Panc1 (cell line): ENCODE results near the gene MREG. TPM values are rescaled to one million over a fixed set of nuclear protein-coding genes. Genes with fewer than 3 reads are reported as not detected.

Source experiments
- ATAC-seq: fragments of 200-7000 bp; cut with Tn5 transposase; 2 replicates; pipeline ENCODE4 v1.9.1; 2020; ENCODE audit warnings: mild to moderate bottlenecking, moderate library complexity
- BruUV-seq: library from RNA; stranded (reverse); fragments of 400-500 nt; replicated peaks from 2 replicates; lab custom pipeline; 2021; lab: Mats Ljungman, UMichigan
- CTCF ChIA-PET: fragments of 300-600 bp; sonication (Branson Sonifier 250); formaldehyde crosslinking; loops from one replicate; lab custom pipeline; 2022; ENCODE audit warnings: antibody characterized with exemption; lab: Charles Lee
- POLR2A ChIA-PET: fragments of 300-600 bp; sonication (Branson Sonifier 250); formaldehyde crosslinking; loops from one replicate; lab custom pipeline; 2022; ENCODE audit warnings: antibody characterized with exemption; lab: Charles Lee
- DNase-seq: peaks from one replicate; pipeline ENCODE4 v3.0.0-alpha.2; 2010; ENCODE audit warnings: low read depth, low spot score
- H3K27ac ChIP-seq: 2 replicates; pipeline ENCODE4 v1.5.1; 2011; ENCODE audit warnings: mild to moderate bottlenecking, low read length, inconsistent platforms
- H3K27me3 ChIP-seq: fragments of 200-500 bp; sonication (Bioruptor generic); 2 replicates; pipeline ENCODE4 v1.6.0; 2014; ENCODE audit warnings: low read length, inconsistent platforms; ENCODE audit not compliant: control insufficient read depth, insufficient read depth
- H3K36me3 ChIP-seq: fragments of 200-500 bp; sonication (Bioruptor generic); 2 replicates; pipeline ENCODE4 v1.5.1; 2014; ENCODE audit warnings: inconsistent platforms, mild to moderate bottlenecking, low read length, moderate library complexity; ENCODE audit not compliant: control insufficient read depth, insufficient read depth
- H3K4me1 ChIP-seq: 2 replicates; pipeline ENCODE4 v1.5.1; 2011; ENCODE audit warnings: inconsistent platforms, mild to moderate bottlenecking, low read length, moderate library complexity; ENCODE audit not compliant: control insufficient read depth, insufficient read depth
- H3K4me3 ChIP-seq, 2 experiments: 2 replicates each; pipeline ENCODE4 v1.5.1; 2011 to 2012; ENCODE audit warnings: low read depth in 2 of 2, low read length in 2 of 2, mild to moderate bottlenecking in 2 of 2, inconsistent platforms in 1 of 2, moderate library complexity in 1 of 2
- H3K9me3 ChIP-seq: fragments of 200-500 bp; sonication (Bioruptor generic); 2 replicates; pipeline ENCODE4 v1.5.1; 2014; ENCODE audit warnings: low read depth, mild to moderate bottlenecking, inconsistent platforms, low read length, moderate library complexity; ENCODE audit not compliant: control insufficient read depth, insufficient read depth
- CTCF ChIP-seq: fragments of 450-650 bp; IDR thresholded peaks from 2 replicates; pipeline ENCODE4 v1.5.1; 2017; ENCODE audit warnings: mild to moderate bottlenecking
- POLR2AphosphoS5 ChIP-seq: IDR thresholded peaks from 2 replicates; pipeline ENCODE4 v1.6.1; 2012; ENCODE audit warnings: mild to moderate bottlenecking, low read depth, low read length, moderate library complexity
- REST ChIP-seq, 2 experiments: IDR thresholded peaks; 2 replicates each; pipeline ENCODE4 v1.6.1; 2011 to 2012; ENCODE audit warnings: low read depth in 2 of 2, control low read depth in 1 of 2, low read length in 1 of 2, mild to moderate bottlenecking in 1 of 2, moderate library complexity in 1 of 2; ENCODE audit not compliant: insufficient read depth in 1 of 2
- SIN3A ChIP-seq: IDR thresholded peaks from 2 replicates; pipeline ENCODE4 v1.6.1; 2012; ENCODE audit warnings: low read depth, mild to moderate bottlenecking, low read length, moderate library complexity, borderline replicate concordance; ENCODE audit not compliant: insufficient read depth
- TCF7L2 ChIP-seq: IDR thresholded peaks from 2 replicates; pipeline ENCODE4 v1.6.1; 2011; ENCODE audit warnings: mild to moderate bottlenecking, low read depth, low read length, inconsistent platforms
- in situ Hi-C: cut with HindIII; loops from 2 replicates; pipeline ENCODE4 v1.10.0; 2016; ENCODE audit warnings: low sequenced_read_pairs, low pct_unique_long_range_greater_than_20kb
- intact Hi-C: fragments of 100-400 bp; cut with micrococcal nuclease; formaldehyde crosslinking; loops from one replicate; pipeline ENCODE4 v1.10.0; 2022; ENCODE audit not compliant: unreplicated experiment
- total RNA-seq: library from RNA; stranded (reverse); gene quantifications from one replicate; pipeline ENCODE4 v1.2.1, GENCODE V29; 2021; ENCODE audit not compliant: unreplicated experiment

Gene MREG
- total RNA-seq, 1 experiment from 2014 or later, result 19.2 TPM

GRCh38 chr2:215912299-215912842 lies 101.0 kb downstream of the MREG start:
- ChIA-PET CTCF (no interaction called here), POLR2A (no interaction called here)
- H3K27ac ChIP-seq, result no peak overlapping the region
- no peak overlapping the region for H3K4me3 ChIP-seq
- H3K4me1 ChIP-seq, result no peaks in the 10 kb centered on the region
- in situ Hi-C loops (no loop called here), intact Hi-C loops (no loop called here)
- H3K9me3 ChIP-seq, result no peaks in the 10 kb centered on the region
- no peaks in the 10 kb centered on the region for H3K36me3 ChIP-seq
- no peak for ATAC-seq
- TF ChIP-seq POLR2AphosphoS5 (no peak), SIN3A (no peak), TCF7L2 (no peak), REST (IDR thresholded peaks at IDR 0.05; ENCODE audit: insufficient read depth in 1 of 2, low read depth in 2 of 2, low read length in 1 of 2) (no peak), CTCF (no peak; the same call in 1 of the 2 replicates)
- DNase-seq, result no peak
- no TSS peak for BruUV-seq
- H3K27me3 ChIP-seq, result peaks cover 15% of the 10 kb centered on the region

- ATAC-seq (no peak), DNase-seq (no peak)
- Histone ChIP-seq H3K27ac (no peak overlapping the region), H3K36me3 (no peaks in the 10 kb centered on the region), H3K9me3 (no peaks in the 10 kb centered on the region), H3K4me3 (no peak overlapping the region), H3K27me3 (peaks cover 15% of the 10 kb centered on the region), H3K4me1 (no peaks in the 10 kb centered on the region)
- no TSS peak for BruUV-seq
- POLR2A ChIA-PET, result no interaction called here
- in situ Hi-C loops, result no loop called here
- no peak for TF ChIP-seq SIN3A
- intact Hi-C loops, result no loop called here
- CTCF ChIA-PET, result no interaction called here
Observed at GRCh38 chr2:215911301-215912085, 101.9 kb downstream of the MREG start.

GRCh38 chr2:215910180-215910579 lies 103.2 kb downstream of the MREG start:
- ChIA-PET POLR2A (no interaction called here), CTCF (no interaction called here)
- DNase-seq (no peak), ATAC-seq (no peak)
- H3K36me3 ChIP-seq, result no peaks in the 10 kb centered on the region
- no peak overlapping the region for H3K4me3 ChIP-seq
- intact Hi-C loops, result no loop called here
- BruUV-seq, result no TSS peak
- no peak for TF ChIP-seq SIN3A
- no peak for TF ChIP-seq TCF7L2
- TF ChIP-seq CTCF, result no peak
- no peak for TF ChIP-seq REST (IDR thresholded peaks at IDR 0.05; ENCODE audit: insufficient read depth in 1 of 2, low read depth in 2 of 2, low read length in 1 of 2)
- no peak for TF ChIP-seq POLR2AphosphoS5
- H3K27me3 ChIP-seq, result peaks cover 18% of the 10 kb centered on the region
- H3K27ac ChIP-seq, result no peak overlapping the region
- in situ Hi-C loops, result no loop called here
- H3K4me1 ChIP-seq, result no peaks in the 10 kb centered on the region
- H3K9me3 ChIP-seq, result no peaks in the 10 kb centered on the region
